ENCODE measurements around the gene CST9.
"Not testable (repeated sequence)": the region's sequence is repeated elsewhere in the genome, so short reads cannot be mapped to it uniquely, and the experiment has no call there.

CST9 gene

GRCh38 chr20:23588434-23589403 is 17.0 kb downstream of the CST9 start:
- FAIRE-seq: no peak
- DNase-seq (ENCODE audit: low spot score): no peak

- no peak for FAIRE-seq
- no peak for DNase-seq (ENCODE audit: low spot score)
These were observed 18.1 kb downstream of the CST9 start for GRCh38 chr20:23587631-23588030.

DNA sequence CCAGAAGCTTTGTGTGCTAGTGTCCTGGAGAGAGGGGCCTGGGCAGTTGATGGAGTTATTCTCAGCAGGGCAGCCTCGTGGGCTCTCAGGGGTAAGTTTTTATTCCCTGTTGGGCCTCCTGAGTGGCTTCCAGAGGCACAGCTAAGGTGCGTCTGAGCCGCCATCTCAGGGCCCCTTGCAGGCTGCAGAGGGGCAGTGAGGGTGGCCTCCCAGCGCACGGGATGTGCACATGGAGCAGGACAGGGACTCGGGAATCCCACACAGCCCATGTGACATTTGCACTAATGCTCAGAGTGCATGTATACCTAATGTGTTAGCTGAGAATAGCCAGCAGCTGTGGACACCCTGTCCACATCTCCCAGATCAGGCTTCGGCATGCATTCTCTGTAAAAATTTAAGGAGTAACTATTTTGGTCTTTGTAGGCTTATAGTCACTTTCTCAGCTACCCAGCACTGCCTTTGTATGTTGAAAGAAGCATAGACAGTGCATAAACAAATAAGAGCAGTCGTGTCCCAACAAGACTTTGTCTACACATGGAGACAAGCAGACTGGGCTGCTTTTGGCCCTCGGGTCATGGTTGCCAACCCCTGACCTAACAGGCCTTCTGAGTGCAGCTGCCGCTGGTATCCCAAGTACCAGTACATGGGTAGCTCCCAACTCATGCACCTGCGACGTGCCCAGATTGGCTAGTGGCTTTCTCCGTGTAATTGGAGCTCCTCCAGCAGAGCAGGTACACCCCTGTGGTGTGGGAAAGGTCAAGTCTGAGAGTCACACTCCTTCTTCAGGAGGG is 18.8 kb downstream of the CST9 start:
- DNase-seq (ENCODE audit: low spot score) (no peak), FAIRE-seq (no peak)

GRCh38 chr20:23585808-23586734 is 19.6 kb downstream of the CST9 start:
- FAIRE-seq (no peak), DNase-seq (ENCODE audit: low spot score) (no peak)

- FAIRE-seq (no peak), DNase-seq (ENCODE audit: low spot score) (no peak)
These were observed 20.3 kb downstream of the CST9 start for GRCh38 chr20:23585449-23585807.

- no peak for FAIRE-seq
- no peak for DNase-seq (ENCODE audit: low spot score)
These were observed 21.1 kb downstream of the CST9 start for GRCh38 chr20:23584434-23585199.

DNA sequence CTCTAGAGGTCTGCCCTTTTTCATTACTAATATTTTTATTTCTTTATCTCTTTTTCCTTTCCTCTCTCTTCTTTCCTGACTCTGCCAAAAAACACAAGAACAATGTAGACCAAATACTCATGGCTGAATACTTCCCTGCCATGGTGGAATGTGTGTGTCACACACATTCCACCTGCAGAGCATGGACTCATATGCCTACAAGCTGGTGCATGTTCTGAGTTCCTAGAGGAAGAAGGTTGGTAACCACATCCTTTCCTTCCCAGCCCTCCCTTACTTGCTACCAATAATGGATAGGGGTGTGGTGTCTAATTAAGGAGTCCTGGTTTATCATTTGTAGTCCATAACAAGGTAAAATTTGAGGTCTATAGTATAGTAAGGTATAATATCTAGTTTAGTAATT is 22.2 kb downstream of the CST9 start:
- FAIRE-seq (no peak), DNase-seq (ENCODE audit: low spot score) (no peak)

- no peak for DNase-seq (ENCODE audit: low spot score)
- FAIRE-seq: no peak
These were observed 23.4 kb downstream of the CST9 start for GRCh38 chr20:23582293-23582692.

- DNase-seq (ENCODE audit: low spot score); FAIRE-seq: not testable (repeated sequence)
These were observed 23.9 kb downstream of the CST9 start for GRCh38 chr20:23581833-23582232.

GRCh38 chr20:23574977-23575376 is 30.7 kb downstream of the CST9 start:
- FAIRE-seq (no peak), DNase-seq (ENCODE audit: low spot score) (no peak)

- FAIRE-seq (no peak), DNase-seq (ENCODE audit: low spot score) (no peak)
These were observed 35.4 kb downstream of the CST9 start for GRCh38 chr20:23570178-23570760.

DNA sequence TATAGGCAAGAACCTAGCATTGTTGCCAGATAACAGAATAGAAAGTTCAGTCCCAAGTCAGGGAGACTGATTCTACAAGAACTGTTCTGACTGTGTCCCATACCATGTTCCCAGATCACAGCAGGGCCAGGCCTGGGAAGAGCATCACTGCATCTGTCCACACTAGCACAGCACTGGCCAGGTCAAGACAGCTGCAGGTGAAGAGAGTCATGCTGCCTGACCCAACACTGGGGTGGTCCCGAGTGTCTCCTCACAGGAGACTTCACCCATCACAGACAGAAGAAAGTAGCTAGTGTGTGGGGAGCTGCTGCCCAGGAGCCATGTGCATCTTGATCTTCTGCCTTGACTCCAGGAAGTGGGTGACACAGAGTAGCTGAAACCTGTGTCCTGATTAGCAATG is 36.1 kb downstream of the CST9 start:
- DNase-seq (ENCODE audit: low spot score) (no peak), FAIRE-seq (no peak)

- DNase-seq (ENCODE audit: low spot score) (no peak), FAIRE-seq (no peak)
These were observed 36.8 kb downstream of the CST9 start for GRCh38 chr20:23568971-23569330.

DNA sequence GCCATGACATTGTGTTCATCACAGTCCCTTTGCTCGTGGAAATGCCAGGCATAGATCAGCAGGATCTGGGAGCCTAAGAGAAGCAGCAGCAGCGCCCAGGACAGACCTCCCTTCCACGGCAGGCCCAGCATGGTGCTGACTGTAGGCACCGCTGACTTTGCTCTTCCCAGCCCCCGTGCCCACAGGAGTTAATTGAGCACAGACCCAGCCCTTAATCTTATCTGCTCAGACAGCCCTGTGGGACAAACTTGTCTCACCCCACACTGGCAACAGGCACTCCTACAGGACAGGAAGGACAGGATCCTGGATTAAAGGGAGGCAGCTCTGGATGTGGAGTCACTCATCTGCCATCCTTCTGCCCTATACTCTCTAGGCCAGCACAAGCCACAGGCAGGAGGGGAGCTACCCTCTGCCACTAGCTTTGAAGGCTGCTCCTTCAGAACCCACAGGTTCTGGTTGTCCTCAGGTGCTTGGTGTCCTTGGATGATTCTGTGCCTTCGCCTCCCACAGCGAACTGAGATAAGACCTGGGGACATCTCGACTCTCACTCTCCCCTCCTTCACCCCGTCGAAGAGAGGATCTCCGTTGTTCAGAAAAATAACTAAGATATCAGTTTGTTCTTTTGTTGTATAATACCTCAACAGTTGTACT is 37.3 kb downstream of the CST9 start, which contains the start of gene CST9L:
Gene CST9L, minus strand, starts transcription at position 165 of the 651 bp plus-strand sequence. Its CDS starts 34 bp downstream, at position 131.
- no peak for DNase-seq (ENCODE audit: low spot score)
- FAIRE-seq: no peak

GRCh38 chr20:23566199-23566932 is 39.4 kb downstream of the CST9 start:
- FAIRE-seq (no peak), DNase-seq (ENCODE audit: low spot score) (no peak)

- DNase-seq (ENCODE audit: low spot score) (no peak), FAIRE-seq (no peak)
These were observed 40.1 kb downstream of the CST9 start for GRCh38 chr20:23565503-23566045.

GRCh38 chr20:23564927-23565326 is 40.8 kb downstream of the CST9 start:
- DNase-seq (ENCODE audit: low spot score) (no peak), FAIRE-seq (no peak)

GRCh38 chr20:23562721-23563342 is 42.9 kb downstream of the CST9 start:
- no peak for FAIRE-seq
- DNase-seq (ENCODE audit: low spot score): no peak

Data from RCC 7860 (cell line).